Breast epithelium (tissue), 3 donors: Measurements from ENCODE around the gene DMBT1.

Experiments used
- CTCF ChIP-seq, 3 donors: fragments of 450-650 bp; IDR thresholded peaks; one replicate each; pipeline ENCODE4 v1.5.1; 2016 to 2017; ENCODE audit warnings: antibody characterized with exemption in 3 of 3, mild to moderate bottlenecking in 3 of 3, moderate library complexity in 3 of 3
- POLR2A ChIP-seq: fragments of 450-650 bp; IDR thresholded peaks from one replicate; pipeline ENCODE4 v1.6.1; 2016; ENCODE audit warnings: antibody characterized with exemption, mild to moderate bottlenecking, moderate library complexity
- POLR2AphosphoS5 ChIP-seq, 3 donors: sonication (generic); formaldehyde crosslinking; IDR thresholded peaks; one replicate each; pipeline ENCODE4 v1.6.1; 2017; ENCODE audit warnings: antibody characterized with exemption in 3 of 3

DNA sequence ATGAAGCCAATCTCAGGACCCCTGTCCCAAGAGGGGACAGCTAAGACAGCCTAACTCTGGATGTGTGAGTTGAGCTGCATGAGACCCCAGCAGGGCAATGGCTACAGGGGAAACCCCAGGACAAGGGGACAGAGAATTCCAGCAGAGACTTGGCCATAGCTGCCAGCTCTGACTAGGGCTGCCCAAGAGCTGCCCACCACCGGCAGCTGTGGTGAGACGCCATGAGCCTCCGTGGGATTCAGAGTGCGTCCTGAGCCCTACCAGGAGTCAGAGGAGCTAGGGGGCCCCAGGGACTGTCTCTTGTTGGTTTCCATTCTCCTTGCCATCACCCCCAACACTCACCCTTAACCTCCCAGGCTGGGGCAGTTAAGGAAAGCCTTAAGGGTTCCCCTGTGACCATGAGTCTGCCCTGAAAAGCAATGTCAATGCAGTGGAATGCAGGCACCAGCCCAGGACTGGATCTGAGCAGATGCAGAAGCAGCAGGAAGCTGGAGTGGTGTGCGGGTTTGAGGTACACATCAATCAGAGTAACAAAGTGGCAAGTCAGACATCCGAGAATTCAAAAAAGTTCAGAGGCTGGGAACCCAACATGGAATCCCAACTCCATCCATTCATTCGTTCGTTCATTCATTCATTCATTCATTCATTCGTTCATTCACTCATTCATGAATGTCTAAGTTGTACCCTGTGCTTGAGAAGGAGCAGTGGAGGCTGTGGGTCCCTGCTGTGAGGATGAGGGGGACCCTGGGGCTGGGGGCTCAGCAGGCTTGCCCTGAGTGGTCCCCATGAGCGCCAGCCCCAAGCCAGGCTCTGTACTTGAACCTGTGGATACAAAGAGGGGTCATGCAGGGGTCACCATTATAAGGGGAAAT lies 86.2 kb downstream of the DMBT1 start:
- TF ChIP-seq POLR2A: no peak
- TF ChIP-seq CTCF (IDR thresholded peaks at IDR 0.05): no peak
- TF ChIP-seq POLR2AphosphoS5 (IDR thresholded peaks at IDR 0.05): no peak
